Measurements from ENCODE around the gene SLC25A40. TPM values are rescaled to one million over a fixed set of nuclear protein-coding genes. Genes with fewer than 3 reads are reported as not detected.

SLC25A40 gene, protein sequence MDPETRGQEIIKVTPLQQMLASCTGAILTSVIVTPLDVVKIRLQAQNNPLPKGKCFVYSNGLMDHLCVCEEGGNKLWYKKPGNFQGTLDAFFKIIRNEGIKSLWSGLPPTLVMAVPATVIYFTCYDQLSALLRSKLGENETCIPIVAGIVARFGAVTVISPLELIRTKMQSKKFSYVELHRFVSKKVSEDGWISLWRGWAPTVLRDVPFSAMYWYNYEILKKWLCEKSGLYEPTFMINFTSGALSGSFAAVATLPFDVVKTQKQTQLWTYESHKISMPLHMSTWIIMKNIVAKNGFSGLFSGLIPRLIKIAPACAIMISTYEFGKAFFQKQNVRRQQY
- total RNA-seq, result 6.0 and 6.1 TPM in 2 replicates

DNA sequence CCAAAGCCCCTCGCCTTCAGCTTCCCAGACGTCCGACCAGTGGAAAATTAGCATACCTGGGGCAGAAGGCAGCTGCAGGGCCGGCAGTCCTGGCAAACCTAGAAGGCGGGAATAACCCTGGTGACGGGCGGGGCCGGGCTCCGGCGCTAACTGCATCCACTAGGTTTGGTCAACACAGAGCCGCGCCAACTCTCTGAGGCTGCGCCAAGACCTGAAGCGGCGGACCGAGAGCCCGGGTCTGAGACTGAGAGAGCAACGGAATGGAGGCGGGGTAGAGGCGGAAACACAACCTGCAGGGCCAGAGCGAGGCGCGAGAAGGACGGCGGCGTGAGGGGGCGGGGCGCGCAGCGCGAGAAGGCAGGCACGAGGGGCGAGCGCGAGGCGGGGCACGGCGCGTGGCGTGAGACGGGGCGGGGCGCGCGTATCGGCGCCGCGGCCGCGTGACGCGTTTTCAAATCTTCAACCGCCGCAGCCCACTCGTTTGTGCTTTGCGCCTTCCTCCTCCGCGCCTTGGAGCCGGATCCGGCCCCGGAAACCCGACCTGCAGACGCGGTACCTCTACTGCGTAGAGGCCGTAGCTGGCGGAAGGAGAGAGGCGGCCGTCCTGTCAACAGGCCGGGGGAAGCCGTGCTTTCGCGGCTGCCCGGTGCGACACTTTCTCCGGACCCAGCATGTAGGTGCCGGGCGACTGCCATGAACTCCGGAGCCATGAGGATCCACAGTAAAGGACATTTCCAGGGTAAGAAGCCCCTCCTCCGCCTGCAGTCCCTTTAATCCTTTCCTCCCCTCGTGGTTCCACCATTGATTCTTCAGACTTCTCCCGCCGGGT is at the start of gene SLC25A40, which contains the start of gene DBF4:
Gene SLC25A40, minus strand, starts transcription at position 321 of the 829 bp plus-strand sequence. CDS start 17,633 bp downstream, outside the sequence.
Gene DBF4, plus strand, starts transcription at position 454 of the 829 bp plus-strand sequence. Its CDS starts 240 bp downstream, at position 694.

Other genes starting within 250 kb of the SLC25A40 start
- gene RUNDC3B, start 248.0 kb downstream of the SLC25A40 start, total RNA-seq, result 0.20 and 0.40 TPM in 2 replicates
- 6.1 and 6.5 TPM in 2 replicates for gene DBF4, start 133 bp upstream of the SLC25A40 start, total RNA-seq
- gene ADAM22, start 57.9 kb upstream of the SLC25A40 start, total RNA-seq, result 0.43 and 0.52 TPM in 2 replicates